GM12875 (cell line): ENCODE results near the gene PEMT.

ENCODE experiments used
- H3K4me3 ChIP-seq: one replicate; pipeline ENCODE4 v1.5.1; 2011; ENCODE audit warnings: low read depth, low read length, control low read depth
- CTCF ChIP-seq: IDR thresholded peaks from 2 replicates; pipeline ENCODE4 v1.5.1; 2011; ENCODE audit warnings: low read depth, mild to moderate bottlenecking, control low read depth, inconsistent platforms, low read length, moderate library complexity, borderline replicate concordance; ENCODE audit not compliant: insufficient read depth

The PEMT gene

GRCh38 chr17:17497065-17497844 lies 94.3 kb downstream of the PEMT start:
- no peak for TF ChIP-seq CTCF
- no peak overlapping the region for H3K4me3 ChIP-seq

GRCh38 chr17:17496189-17497064 lies 95.1 kb downstream of the PEMT start, which contains the start of gene RASD1:
TSS of gene RASD1 (minus strand) at chr17:17496395. CDS start at chr17:17496181, 214 bp downstream.
- peak; percentile 93 for TF ChIP-seq CTCF
- peak within 1 kb of the TSS; percentile 35 for H3K4me3 ChIP-seq

GRCh38 chr17:17495536-17496188 lies 95.8 kb downstream of the PEMT start:
- TF ChIP-seq CTCF: no peak

DNA sequence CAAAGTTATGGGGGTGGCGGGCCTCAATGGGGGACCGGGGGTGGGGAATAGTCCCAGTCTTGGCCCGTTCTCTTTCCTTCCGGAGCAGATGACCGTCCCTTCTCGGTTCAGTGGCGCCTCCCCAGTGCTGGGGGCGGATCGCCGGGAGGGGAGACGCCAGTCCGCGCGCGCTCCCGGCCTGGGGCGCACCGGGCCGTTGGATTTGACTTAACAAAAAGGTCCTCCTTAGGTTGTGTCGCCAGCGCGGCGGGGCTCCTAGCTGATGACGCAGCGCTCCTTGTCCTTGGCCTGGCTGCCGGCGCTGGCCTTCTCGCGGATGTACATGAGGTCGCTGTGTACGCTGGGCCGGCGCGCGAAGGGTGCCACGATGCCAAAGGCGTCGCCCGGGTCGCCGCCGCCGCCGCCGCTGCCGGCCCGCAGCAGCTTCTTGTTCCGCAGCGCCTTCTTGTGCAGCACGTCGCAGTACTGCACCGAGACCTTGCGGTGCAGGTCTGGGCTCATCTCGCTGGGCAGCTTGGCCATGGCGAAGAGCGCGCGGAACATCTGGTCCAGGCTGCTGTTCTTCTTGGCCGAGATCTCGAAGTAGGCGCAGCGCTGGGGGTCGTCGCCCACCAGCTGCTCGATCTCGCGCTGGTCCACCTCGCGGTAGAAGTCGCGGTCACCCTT lies 96.5 kb downstream of the PEMT start:
- TF ChIP-seq CTCF: no peak
- H3K4me3 ChIP-seq: no peak overlapping the region

More at GRCh38 chr17:17495536-17496188, 95.8 kb downstream of the PEMT start:
- H3K4me3 ChIP-seq: peak overlapping the region; percentile 17

- no peak overlapping the region for H3K4me3 ChIP-seq
- no peak for TF ChIP-seq CTCF
Measured at GRCh38 chr17:17494499-17494869, 97.0 kb downstream of the PEMT start.

- no peak for TF ChIP-seq CTCF
- no peak overlapping the region for H3K4me3 ChIP-seq
Measured at GRCh38 chr17:17493986-17494466, 97.5 kb downstream of the PEMT start.
